Urinary bladder (tissue), 4 donors: ENCODE results near the gene COL8A2. TPM values are rescaled to one million over a fixed set of nuclear protein-coding genes. Genes with fewer than 3 reads are reported as not detected.

ENCODE experiments used
- DNase-seq: peaks from one replicate; pipeline ENCODE4 v3.0.0-alpha.2; 2015; ENCODE audit errors: extremely low spot score
- H3K27ac ChIP-seq: one replicate; pipeline ENCODE4 v1.5.1; 2013; ENCODE audit warnings: low read depth, mild to moderate bottlenecking, moderate library complexity
- H3K36me3 ChIP-seq: one replicate; pipeline ENCODE4 v1.6.1; 2013; ENCODE audit warnings: mild to moderate bottlenecking, moderate library complexity; ENCODE audit not compliant: insufficient read depth
- H3K4me1 ChIP-seq: one replicate; pipeline ENCODE4 v1.6.1; 2013; ENCODE audit warnings: mild to moderate bottlenecking, moderate library complexity; ENCODE audit not compliant: insufficient read depth
- H3K4me3 ChIP-seq: one replicate; pipeline ENCODE4 v1.5.1; 2013; ENCODE audit warnings: low read depth, low read length
- WGBS: extraction: QIAGEN DNeasy Blood & Tissue Kit; methylation state at CpG from one replicate; pipeline ENCODE4 v1.1.7; 2013; 5-methylcytosine and 5-hydroxymethylcytosine counted together
- polyA plus RNA-seq: library from polyadenylated mRNA; stranded (reverse); fragments of 200-250 nt; gene quantifications from one replicate; pipeline ENCODE4 v1.2.3, GENCODE V29; 2013
- total RNA-seq: library from RNA; depleted of rRNA; stranded (reverse); fragments of >200 nt; gene quantifications from one replicate; pipeline ENCODE4 v1.2.3, GENCODE V29; 2014
- donor health status: healthy with polysubstance abuse.
- donor health status: healthy.

COL8A2 gene
- total and polyA plus RNA-seq, 2 donors: 11.7 to 21.9 TPM

GRCh38 chr1:36083219-36083618 lies 41.8 kb downstream of the COL8A2 start:
- Histone ChIP-seq H3K27ac (no peak overlapping the region), H3K4me3 (no peak overlapping the region), H3K36me3 (no peaks in the 10 kb centered on the region), H3K4me1 (no peaks in the 10 kb centered on the region)
- whole genome bisulfite sequencing: 92% methylated on average over 13 of the region's 13 CpGs
- no peak for DNase-seq

GRCh38 chr1:36081926-36082485 lies 43.0 kb downstream of the COL8A2 start:
- no peak overlapping the region for H3K4me3 ChIP-seq
- DNase-seq: no peak
- no peak overlapping the region for H3K27ac ChIP-seq
- WGBS: 64% methylated on average over 3 of the region's 3 CpGs
- H3K4me1 ChIP-seq: no peaks in the 10 kb centered on the region
- H3K36me3 ChIP-seq: no peaks in the 10 kb centered on the region

- no peak for DNase-seq
- Histone ChIP-seq H3K27ac (no peak overlapping the region), H3K4me1 (no peaks in the 10 kb centered on the region), H3K36me3 (no peaks in the 10 kb centered on the region), H3K4me3 (no peak overlapping the region)
- WGBS: 73% methylated on average over 6 of the region's 6 CpGs
Measured at GRCh38 chr1:36080801-36081200, 44.2 kb downstream of the COL8A2 start.

- no peak for DNase-seq
- WGBS: 44% methylated on average over 3 of the region's 3 CpGs
- no peak overlapping the region for H3K4me3 ChIP-seq
Measured at GRCh38 chr1:36080236-36080635, 44.8 kb downstream of the COL8A2 start.

GRCh38 chr1:36076979-36077573 lies 47.9 kb downstream of the COL8A2 start:
- 56% methylated on average over 4 of the region's 4 CpGs for WGBS
- Histone ChIP-seq H3K27ac (no peak overlapping the region), H3K36me3 (no peaks in the 10 kb centered on the region), H3K4me3 (no peak overlapping the region), H3K4me1 (no peaks in the 10 kb centered on the region)
- DNase-seq: no peak

More at GRCh38 chr1:36080236-36080635, 44.8 kb downstream of the COL8A2 start:
- no peak overlapping the region for H3K27ac ChIP-seq
- no peaks in the 10 kb centered on the region for H3K4me1 ChIP-seq
- no peaks in the 10 kb centered on the region for H3K36me3 ChIP-seq

- no peak for DNase-seq
- Histone ChIP-seq H3K4me1 (no peaks in the 10 kb centered on the region), H3K4me3 (no peak overlapping the region), H3K27ac (no peak overlapping the region), H3K36me3 (no peaks in the 10 kb centered on the region)
- 74% methylated on average over 2 of the region's 2 CpGs for WGBS
Measured at GRCh38 chr1:36070349-36070748, 54.7 kb downstream of the COL8A2 start.

- H3K36me3 ChIP-seq: no peaks in the 10 kb centered on the region
- no peaks in the 10 kb centered on the region for H3K4me1 ChIP-seq
- no peak for DNase-seq
- no peak overlapping the region for H3K27ac ChIP-seq
- no peak overlapping the region for H3K4me3 ChIP-seq
- 90% methylated on average over 2 of the region's 2 CpGs for WGBS
Measured at GRCh38 chr1:36068866-36069265, 56.2 kb downstream of the COL8A2 start.

- H3K4me1 ChIP-seq: no peaks in the 10 kb centered on the region
- no peak overlapping the region for H3K4me3 ChIP-seq
- H3K36me3 ChIP-seq: no peaks in the 10 kb centered on the region
- DNase-seq: no peak
- H3K27ac ChIP-seq: no peak overlapping the region
Measured at GRCh38 chr1:36067871-36068270, 57.2 kb downstream of the COL8A2 start.

- Histone ChIP-seq H3K4me3 (no peak overlapping the region), H3K4me1 (no peaks in the 10 kb centered on the region), H3K36me3 (no peaks in the 10 kb centered on the region), H3K27ac (no peak overlapping the region)
- DNase-seq: no peak
- 100% methylated on average over 1 of the region's 1 CpG for WGBS
Measured at GRCh38 chr1:36062315-36062714, 62.7 kb downstream of the COL8A2 start.

GRCh38 chr1:36055706-36056105 lies 69.3 kb downstream of the COL8A2 start:
- DNase-seq: no peak
- Histone ChIP-seq H3K27ac (no peak overlapping the region), H3K36me3 (peaks cover 4% of the 10 kb centered on the region), H3K4me3 (no peak overlapping the region), H3K4me1 (no peaks in the 10 kb centered on the region)
- 73% methylated on average over 5 of the region's 5 CpGs for WGBS

GRCh38 chr1:36053978-36054377 lies 71.0 kb downstream of the COL8A2 start:
- Histone ChIP-seq H3K27ac (no peak overlapping the region), H3K36me3 (peaks cover 4% of the 10 kb centered on the region), H3K4me3 (no peak overlapping the region), H3K4me1 (no peaks in the 10 kb centered on the region)
- DNase-seq: no peak

GRCh38 chr1:36051821-36052220 lies 73.2 kb downstream of the COL8A2 start:
- H3K4me1 ChIP-seq: no peaks in the 10 kb centered on the region
- no peak overlapping the region for H3K27ac ChIP-seq
- no peak for DNase-seq
- peaks cover 4% of the 10 kb centered on the region for H3K36me3 ChIP-seq
- no peak overlapping the region for H3K4me3 ChIP-seq
